GM12878 (cell line): ENCODE data around the gene ARL14EP.

Experiments used
- BRCA1 ChIP-seq: IDR thresholded peaks from 2 replicates; pipeline ENCODE4 v1.6.1; 2011; ENCODE audit warnings: low read depth, low read length, improper control_type of control experiment
- CHD2 ChIP-seq: IDR thresholded peaks from 2 replicates; pipeline ENCODE4 v1.6.1; 2011; ENCODE audit warnings: low read depth, low read length, improper control_type of control experiment, borderline replicate concordance
- HDAC2 ChIP-seq: fragments of 200-600 bp; sonication (generic); IDR thresholded peaks from 2 replicates; pipeline ENCODE4 v1.6.1; 2017
- HDGF ChIP-seq: fragments of 450-650 bp; IDR thresholded peaks from 2 replicates; pipeline ENCODE4 v1.6.1; 2016; ENCODE audit warnings: antibody characterized with exemption
- KDM1A ChIP-seq: fragments of 200-600 bp; sonication (generic); IDR thresholded peaks from 2 replicates; pipeline ENCODE4 v1.6.1; 2016; ENCODE audit warnings: borderline replicate concordance
- NBN ChIP-seq: fragments of 450-650 bp; IDR thresholded peaks from 2 replicates; pipeline ENCODE4 v1.6.1; 2016
- POLR2A ChIP-seq: IDR thresholded peaks from 2 replicates; pipeline ENCODE4 v1.6.1; 2011; ENCODE audit warnings: low read depth, mild to moderate bottlenecking, low read length
- RAD21 ChIP-seq: IDR thresholded peaks from 2 replicates; pipeline ENCODE4 v1.6.1; 2011; ENCODE audit warnings: mild to moderate bottlenecking, low read depth, low read length, moderate library complexity; ENCODE audit not compliant: insufficient read depth
- REST ChIP-seq: IDR thresholded peaks from 2 replicates; pipeline ENCODE4 v1.6.1; 2012; ENCODE audit warnings: mild to moderate bottlenecking, low read depth, low read length
- SP1 ChIP-seq: IDR thresholded peaks from one replicate; pipeline ENCODE4 v1.6.1; 2011; ENCODE audit warnings: low read depth, low read length
- ZNF384 ChIP-seq: IDR thresholded peaks from 2 replicates; pipeline ENCODE4 v1.6.1; 2012; ENCODE audit warnings: low read depth, mild to moderate bottlenecking, low read length, improper control_type of control experiment, borderline replicate concordance
- ZZZ3 ChIP-seq: IDR thresholded peaks from 2 replicates; pipeline ENCODE4 v1.6.1; 2011; ENCODE audit warnings: low read depth; ENCODE audit not compliant: control insufficient read depth, insufficient read length
- TF ChIP-seq, protein P1 (sequence below), 3 experiments: IDR thresholded peaks in 2 of 3; conservative IDR thresholded peaks in 1 of 3; 2 replicates each; pipeline ENCODE4 v1.5.1; 2011; ENCODE audit warnings: low read depth in 3 of 3, low read length in 3 of 3, mild to moderate bottlenecking in 3 of 3, control low read depth in 2 of 3, moderate library complexity in 2 of 3, inconsistent platforms in 1 of 3, mixed read lengths in 1 of 3; ENCODE audit not compliant: control insufficient read depth in 2 of 3, insufficient read depth in 1 of 3; ENCODE audit errors: extremely low read depth in 1 of 3
- TF ChIP-seq, protein P2 (sequence below): IDR thresholded peaks from 2 replicates; pipeline ENCODE4 v1.6.1; 2011; ENCODE audit warnings: low read depth, low read length, improper control_type of control experiment, borderline replicate concordance

- TF ChIP-seq KDM1A (no peak), BRCA1 (no peak), HDAC2 (no peak), CHD2 (no peak), RAD21 (no peak), REST (no peak), ZZZ3 (no peak), SP1 (no peak), ZNF384 (no peak), NBN (no peak), HDGF (no peak), POLR2A (no peak)
- TF ChIP-seq, protein P1, sequence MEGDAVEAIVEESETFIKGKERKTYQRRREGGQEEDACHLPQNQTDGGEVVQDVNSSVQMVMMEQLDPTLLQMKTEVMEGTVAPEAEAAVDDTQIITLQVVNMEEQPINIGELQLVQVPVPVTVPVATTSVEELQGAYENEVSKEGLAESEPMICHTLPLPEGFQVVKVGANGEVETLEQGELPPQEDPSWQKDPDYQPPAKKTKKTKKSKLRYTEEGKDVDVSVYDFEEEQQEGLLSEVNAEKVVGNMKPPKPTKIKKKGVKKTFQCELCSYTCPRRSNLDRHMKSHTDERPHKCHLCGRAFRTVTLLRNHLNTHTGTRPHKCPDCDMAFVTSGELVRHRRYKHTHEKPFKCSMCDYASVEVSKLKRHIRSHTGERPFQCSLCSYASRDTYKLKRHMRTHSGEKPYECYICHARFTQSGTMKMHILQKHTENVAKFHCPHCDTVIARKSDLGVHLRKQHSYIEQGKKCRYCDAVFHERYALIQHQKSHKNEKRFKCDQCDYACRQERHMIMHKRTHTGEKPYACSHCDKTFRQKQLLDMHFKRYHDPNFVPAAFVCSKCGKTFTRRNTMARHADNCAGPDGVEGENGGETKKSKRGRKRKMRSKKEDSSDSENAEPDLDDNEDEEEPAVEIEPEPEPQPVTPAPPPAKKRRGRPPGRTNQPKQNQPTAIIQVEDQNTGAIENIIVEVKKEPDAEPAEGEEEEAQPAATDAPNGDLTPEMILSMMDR (IDR thresholded peaks at IDR 0.05 in 2 of 3, conservative IDR thresholded peaks at IDR 0.05 in 1 of 3; ENCODE audit: control insufficient read depth in 2 of 3, extremely low read depth in 1 of 3, insufficient read depth in 1 of 3, low read depth in 3 of 3, low read length in 3 of 3) = no peak
- TF ChIP-seq, protein P2, sequence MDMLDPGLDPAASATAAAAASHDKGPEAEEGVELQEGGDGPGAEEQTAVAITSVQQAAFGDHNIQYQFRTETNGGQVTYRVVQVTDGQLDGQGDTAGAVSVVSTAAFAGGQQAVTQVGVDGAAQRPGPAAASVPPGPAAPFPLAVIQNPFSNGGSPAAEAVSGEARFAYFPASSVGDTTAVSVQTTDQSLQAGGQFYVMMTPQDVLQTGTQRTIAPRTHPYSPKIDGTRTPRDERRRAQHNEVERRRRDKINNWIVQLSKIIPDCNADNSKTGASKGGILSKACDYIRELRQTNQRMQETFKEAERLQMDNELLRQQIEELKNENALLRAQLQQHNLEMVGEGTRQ = no peak
Observed at GRCh38 chr11:30292545-30292944, 30.4 kb upstream of the ARL14EP start.
